Keratinocyte (primary cell): Measurements from ENCODE around the gene KHNYN. TPM values are rescaled to one million over a fixed set of nuclear protein-coding genes. Genes with fewer than 3 reads are reported as not detected.
A peak's percentile ranks its signal among the peaks of the same experiment; 100 is the strongest.

Experiments
- DNase-seq: peaks from one replicate; pipeline ENCODE4 v3.0.0-alpha.2; 2011; ENCODE audit warnings: low read depth, missing footprints, low spot score
- FAIRE-seq: peaks from 2 replicates; lab custom pipeline; 2011; peaks lifted over from hg19 to GRCh38; lab: Jason Lieb, UNC
- H2AFZ ChIP-seq: 2 replicates; pipeline ENCODE4 v1.6.0; 2012; ENCODE audit warnings: low read length, control low read depth, inconsistent platforms; ENCODE audit not compliant: control insufficient read depth
- H3K27ac ChIP-seq: 2 replicates; pipeline ENCODE4 v1.5.1; 2011; ENCODE audit warnings: low read length; ENCODE audit not compliant: control insufficient read depth, insufficient read depth
- H3K27me3 ChIP-seq: 3 replicates; pipeline ENCODE4 v1.6.0; 2011; ENCODE audit warnings: low read length; ENCODE audit not compliant: control insufficient read depth, insufficient read depth; ENCODE audit errors: extremely low read depth
- H3K36me3 ChIP-seq, 2 experiments: 2 replicates in 1 of 2; 3 replicates in 1 of 2; pipeline ENCODE4 v1.5.1; 2011; ENCODE audit warnings: low read length in 2 of 2, mild to moderate bottlenecking in 1 of 2; ENCODE audit not compliant: control insufficient read depth in 2 of 2, insufficient read depth in 2 of 2; ENCODE audit errors: extremely low read depth in 1 of 2
- H3K4me1 ChIP-seq: 3 replicates; pipeline ENCODE4 v1.5.1; 2011; ENCODE audit warnings: low read length; ENCODE audit not compliant: control insufficient read depth, insufficient read depth; ENCODE audit errors: extremely low read depth
- H3K4me2 ChIP-seq: 3 replicates; pipeline ENCODE4 v1.6.0; 2011; ENCODE audit warnings: low read depth, low read length; ENCODE audit not compliant: control insufficient read depth, insufficient read depth; ENCODE audit errors: extremely low read depth
- H3K4me3 ChIP-seq, 3 experiments: fragments of 200-600 bp in 1 of 3; sonication (generic) in 1 of 3; 2 replicates in 2 of 3; 3 replicates in 1 of 3; pipeline ENCODE4 v1.5.1; 2011 to 2016; ENCODE audit warnings: low read length in 3 of 3, mild to moderate bottlenecking in 3 of 3, control low read depth in 2 of 3, inconsistent platforms in 1 of 3, low read depth in 1 of 3, mixed read lengths in 1 of 3, mixed run types in 1 of 3, moderate library complexity in 1 of 3; ENCODE audit not compliant: control insufficient read depth in 2 of 3, insufficient read depth in 2 of 3; ENCODE audit errors: extremely low read depth in 1 of 3
- H3K79me2 ChIP-seq: 2 replicates; pipeline ENCODE4 v1.6.0; 2012; ENCODE audit warnings: low read length; ENCODE audit not compliant: control insufficient read depth, insufficient read depth
- H3K9ac ChIP-seq: 3 replicates; pipeline ENCODE4 v1.6.0; 2011; ENCODE audit warnings: low read length; ENCODE audit not compliant: control insufficient read depth, insufficient read depth; ENCODE audit errors: extremely low read depth
- H3K9me1 ChIP-seq: 3 replicates; pipeline ENCODE4 v1.6.0; 2011; ENCODE audit warnings: low read length; ENCODE audit not compliant: control insufficient read depth, insufficient read depth; ENCODE audit errors: extremely low read depth
- H3K9me3 ChIP-seq: 2 replicates; pipeline ENCODE4 v1.5.1; 2012; ENCODE audit warnings: low read depth, low read length; ENCODE audit not compliant: control insufficient read depth
- H4K20me1 ChIP-seq: 3 replicates; pipeline ENCODE4 v1.6.0; 2011; ENCODE audit warnings: low read length; ENCODE audit not compliant: control insufficient read depth, insufficient read depth; ENCODE audit errors: extremely low read depth
- CTCF ChIP-seq, 3 experiments: IDR thresholded peaks in 1 of 3; conservative IDR thresholded peaks in 1 of 3; optimal IDR thresholded peaks in 1 of 3; 2 replicates in 2 of 3; 3 replicates in 1 of 3; pipeline versions ENCODE3 to v1.5.1; 2011; ENCODE audit warnings: low read length in 3 of 3, mild to moderate bottlenecking in 3 of 3, moderate library complexity in 2 of 3, control low read depth in 1 of 3, inconsistent platforms in 1 of 3; ENCODE audit not compliant: insufficient read depth in 2 of 3; ENCODE audit errors: extremely low read depth in 1 of 3
- EZH2 ChIP-seq: IDR thresholded peaks from one replicate; pipeline ENCODE4 v1.6.1; 2012; ENCODE audit warnings: inconsistent platforms, mild to moderate bottlenecking, low read length, moderate library complexity
- dilution Hi-C: fragments of 300-500 bp; cut with MboI; formaldehyde crosslinking; loops from one replicate; pipeline ENCODE4 v1.7.0; 2020; ENCODE audit warnings: low sequenced_read_pairs; ENCODE audit not compliant: extremely low pct_ligation_motif_present
- polyA plus RNA-seq, 5 experiments: library from polyadenylated mRNA; depleted of rRNA in 3 of 5; stranded (reverse) in 3 of 5; stranded (forward) in 1 of 5; unstranded in 1 of 5; fragments of >200 nt; gene quantifications; 1 replicate in 1 of 5; 2 replicates in 3 of 5; 3 replicates in 1 of 5; pipeline versions ENCODE4 v1.2.1 to v1.2.3, GENCODE V29; 2011 to 2012; ENCODE audit warnings: missing spikeins in 2 of 5, low read depth in 1 of 5, low replicate concordance in 1 of 5

The KHNYN gene
- polyA plus RNA-seq, 1 donor (not counting 4 experiments of a cell fraction or from before 2014, with no cell fraction given), result 26.0 TPM

GRCh38 chr14:24426912-24427536, 2.7 kb upstream of the KHNYN start:
- Histone ChIP-seq H3K9me3 (no peaks in the 10 kb centered on the region), H3K27ac (no peak overlapping the region), H3K9ac (no peak overlapping the region), H3K4me3 (no peak overlapping the region), H3K79me2 (peaks cover 15% of the 10 kb centered on the region), H3K9me1 (no peaks in the 10 kb centered on the region), H3K27me3 (no peaks in the 10 kb centered on the region), H3K4me2 (peak overlapping the region; percentile 35), H4K20me1 (no peaks in the 10 kb centered on the region), H3K4me1 (peaks cover 43% of the 10 kb centered on the region), H3K36me3 (peaks cover 0 to 5% of the 10 kb centered on the region in 2 experiments), H2AFZ (peak overlapping the region; percentile 21)
- FAIRE-seq, result no peak
- dilution Hi-C loops, result no loop called here
- no peak for DNase-seq
- TF ChIP-seq EZH2 (no peak), CTCF (optimal IDR thresholded peaks at IDR 0.05 in 1 of 3, IDR thresholded peaks at IDR 0.05 in 1 of 3, conservative IDR thresholded peaks at IDR 0.05 in 1 of 3; ENCODE audit: extremely low read depth in 1 of 3, insufficient read depth in 2 of 3, low read length in 3 of 3) (peak in 1 of 3 experiments; percentile 43)

GRCh38 chr14:24427537-24428508, 1.9 kb upstream of the KHNYN start:
- Histone ChIP-seq H3K27ac (no peak overlapping the region), H4K20me1 (no peaks in the 10 kb centered on the region), H3K36me3 (peaks cover 6 to 13% of the 10 kb centered on the region in 2 experiments), H3K27me3 (no peaks in the 10 kb centered on the region), H3K9me1 (no peaks in the 10 kb centered on the region), H3K4me1 (peaks cover 51% of the 10 kb centered on the region), H3K4me2 (no peak overlapping the region), H3K79me2 (peaks cover 23% of the 10 kb centered on the region), H3K9me3 (no peaks in the 10 kb centered on the region), H2AFZ (no peak overlapping the region), H3K4me3 (no peak overlapping the region), H3K9ac (no peak overlapping the region)
- no peak for TF ChIP-seq EZH2
- no peak for TF ChIP-seq CTCF (optimal IDR thresholded peaks at IDR 0.05 in 1 of 3, IDR thresholded peaks at IDR 0.05 in 1 of 3, conservative IDR thresholded peaks at IDR 0.05 in 1 of 3; ENCODE audit: extremely low read depth in 1 of 3, insufficient read depth in 2 of 3, low read length in 3 of 3)
- FAIRE-seq, result no peak
- dilution Hi-C loops, result no loop called here
- DNase-seq, result no peak
